AG09309 (cell line): ENCODE data around the gene MVD.

Experiments used
- DNase-seq: peaks from one replicate; pipeline ENCODE4 v3.0.0-alpha.2; 2010; ENCODE audit warnings: low read depth
- H3K4me3 ChIP-seq: 2 replicates; pipeline ENCODE4 v1.5.1; 2011; ENCODE audit warnings: mild to moderate bottlenecking, low read depth, low read length, moderate library complexity; ENCODE audit not compliant: control insufficient read depth
- TF ChIP-seq, protein P1 (sequence below): IDR thresholded peaks from 2 replicates; pipeline ENCODE4 v1.5.1; 2011; ENCODE audit warnings: mild to moderate bottlenecking, low read depth, low read length, inconsistent platforms; ENCODE audit not compliant: insufficient read depth, control insufficient read depth; ENCODE audit errors: missing control alignments

MVD gene

DNA sequence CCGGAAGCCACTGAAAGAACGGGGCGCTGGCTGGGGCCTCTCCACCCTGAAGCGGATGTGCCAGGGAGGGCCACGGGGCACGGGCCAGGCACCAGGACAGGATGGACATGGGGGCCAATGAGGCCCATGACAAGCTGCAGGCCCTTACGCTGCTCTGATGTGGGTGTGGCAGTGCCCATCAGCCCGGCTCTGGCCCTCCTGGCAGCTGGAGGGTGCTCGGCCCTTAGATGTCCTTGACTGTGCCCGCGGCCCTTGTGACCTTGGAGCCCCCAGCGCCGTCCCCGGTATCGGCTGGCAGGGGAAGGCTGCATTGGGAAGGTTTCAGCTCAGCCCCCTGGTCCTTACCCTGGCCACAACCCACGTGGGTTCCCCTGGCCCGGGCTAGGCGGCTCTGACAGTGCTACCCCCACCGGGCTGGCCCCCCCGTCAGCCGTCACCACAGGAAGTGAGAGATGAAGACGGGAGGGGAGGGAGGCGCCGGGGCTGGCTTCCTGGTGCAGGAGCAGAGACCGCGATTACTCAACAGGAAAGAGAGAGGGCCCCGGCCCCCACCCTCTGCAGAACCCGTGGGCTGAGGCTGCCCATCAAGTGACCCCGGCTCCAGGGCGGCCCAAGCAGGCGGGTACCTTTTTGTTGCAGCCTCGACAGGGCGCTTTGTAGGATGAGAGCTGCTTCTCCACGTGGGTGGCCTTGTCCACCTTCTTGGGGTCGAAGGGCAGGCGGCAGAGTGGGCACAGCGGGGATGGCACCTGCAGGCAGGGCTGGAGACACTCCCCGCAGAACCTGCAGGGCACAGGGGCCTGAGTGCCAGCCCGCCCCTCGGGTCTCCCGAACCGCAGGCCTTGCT is 38.0 kb upstream of the MVD start:
- TF ChIP-seq, protein P1, sequence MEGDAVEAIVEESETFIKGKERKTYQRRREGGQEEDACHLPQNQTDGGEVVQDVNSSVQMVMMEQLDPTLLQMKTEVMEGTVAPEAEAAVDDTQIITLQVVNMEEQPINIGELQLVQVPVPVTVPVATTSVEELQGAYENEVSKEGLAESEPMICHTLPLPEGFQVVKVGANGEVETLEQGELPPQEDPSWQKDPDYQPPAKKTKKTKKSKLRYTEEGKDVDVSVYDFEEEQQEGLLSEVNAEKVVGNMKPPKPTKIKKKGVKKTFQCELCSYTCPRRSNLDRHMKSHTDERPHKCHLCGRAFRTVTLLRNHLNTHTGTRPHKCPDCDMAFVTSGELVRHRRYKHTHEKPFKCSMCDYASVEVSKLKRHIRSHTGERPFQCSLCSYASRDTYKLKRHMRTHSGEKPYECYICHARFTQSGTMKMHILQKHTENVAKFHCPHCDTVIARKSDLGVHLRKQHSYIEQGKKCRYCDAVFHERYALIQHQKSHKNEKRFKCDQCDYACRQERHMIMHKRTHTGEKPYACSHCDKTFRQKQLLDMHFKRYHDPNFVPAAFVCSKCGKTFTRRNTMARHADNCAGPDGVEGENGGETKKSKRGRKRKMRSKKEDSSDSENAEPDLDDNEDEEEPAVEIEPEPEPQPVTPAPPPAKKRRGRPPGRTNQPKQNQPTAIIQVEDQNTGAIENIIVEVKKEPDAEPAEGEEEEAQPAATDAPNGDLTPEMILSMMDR = no peak
- no peak for DNase-seq
- no peak overlapping the region for H3K4me3 ChIP-seq

DNA sequence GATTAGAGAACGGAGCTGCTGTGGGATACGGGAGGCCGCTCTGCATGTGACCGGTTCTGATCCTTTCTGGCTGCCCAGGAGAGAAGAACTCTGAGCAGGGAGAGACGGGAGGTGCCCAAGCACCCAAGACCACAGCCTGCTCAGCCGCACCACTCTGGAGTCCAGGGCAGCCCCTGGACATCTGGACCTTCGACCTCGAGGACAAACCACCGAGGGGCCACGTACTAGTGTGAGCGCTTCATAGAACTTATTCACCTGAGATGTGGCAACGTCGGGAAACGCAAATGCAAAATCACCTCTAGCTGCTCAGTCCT is 37.4 kb upstream of the MVD start:
- TF ChIP-seq, protein P1 = no peak
- H3K4me3 ChIP-seq = no peak overlapping the region
- no peak for DNase-seq

DNA sequence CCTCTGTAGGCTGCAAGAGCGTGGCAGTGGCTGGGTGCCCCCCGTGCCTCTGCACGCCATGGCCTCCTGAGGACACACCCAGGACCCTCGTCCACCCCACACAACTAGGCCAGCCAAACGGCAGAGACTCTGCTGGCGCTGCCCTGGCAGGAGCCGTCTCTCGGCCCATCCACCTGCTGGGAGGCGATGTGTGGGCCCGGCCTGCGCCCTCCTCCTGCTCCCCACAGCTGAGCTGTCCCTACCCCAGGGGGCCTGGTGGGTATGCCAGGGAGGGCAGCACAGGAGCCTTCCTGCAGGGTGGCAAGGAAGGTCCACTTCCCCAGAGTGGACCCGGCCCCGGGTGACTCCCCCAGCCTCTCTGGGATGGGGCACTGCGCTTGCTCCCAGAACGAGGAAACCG is 36.3 kb upstream of the MVD start:
- no peak for DNase-seq
- TF ChIP-seq, protein P1 = no peak
- H3K4me3 ChIP-seq = no peak overlapping the region

DNA sequence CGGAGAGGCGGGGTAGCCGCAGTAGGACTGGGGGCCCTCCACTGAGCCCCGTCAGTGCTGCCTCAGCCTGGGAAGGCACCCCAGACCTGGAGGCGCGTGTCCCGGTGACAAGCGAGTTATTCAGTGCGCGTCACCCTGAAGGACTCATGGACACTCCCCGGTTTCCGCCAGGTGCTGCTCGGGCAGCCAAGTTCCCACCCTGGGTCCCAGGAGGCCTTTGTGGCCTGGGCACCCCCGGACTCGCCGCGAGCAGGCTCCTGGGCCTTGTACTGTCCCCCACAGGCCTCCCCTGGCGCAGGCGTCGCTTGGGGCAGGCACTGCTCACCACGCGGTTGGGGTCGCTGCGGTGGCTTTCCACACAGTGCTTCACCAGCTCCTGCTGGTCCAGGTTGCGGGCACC is 35.8 kb upstream of the MVD start:
- no peak overlapping the region for H3K4me3 ChIP-seq
- DNase-seq = no peak
- TF ChIP-seq, protein P1 = no peak

DNA sequence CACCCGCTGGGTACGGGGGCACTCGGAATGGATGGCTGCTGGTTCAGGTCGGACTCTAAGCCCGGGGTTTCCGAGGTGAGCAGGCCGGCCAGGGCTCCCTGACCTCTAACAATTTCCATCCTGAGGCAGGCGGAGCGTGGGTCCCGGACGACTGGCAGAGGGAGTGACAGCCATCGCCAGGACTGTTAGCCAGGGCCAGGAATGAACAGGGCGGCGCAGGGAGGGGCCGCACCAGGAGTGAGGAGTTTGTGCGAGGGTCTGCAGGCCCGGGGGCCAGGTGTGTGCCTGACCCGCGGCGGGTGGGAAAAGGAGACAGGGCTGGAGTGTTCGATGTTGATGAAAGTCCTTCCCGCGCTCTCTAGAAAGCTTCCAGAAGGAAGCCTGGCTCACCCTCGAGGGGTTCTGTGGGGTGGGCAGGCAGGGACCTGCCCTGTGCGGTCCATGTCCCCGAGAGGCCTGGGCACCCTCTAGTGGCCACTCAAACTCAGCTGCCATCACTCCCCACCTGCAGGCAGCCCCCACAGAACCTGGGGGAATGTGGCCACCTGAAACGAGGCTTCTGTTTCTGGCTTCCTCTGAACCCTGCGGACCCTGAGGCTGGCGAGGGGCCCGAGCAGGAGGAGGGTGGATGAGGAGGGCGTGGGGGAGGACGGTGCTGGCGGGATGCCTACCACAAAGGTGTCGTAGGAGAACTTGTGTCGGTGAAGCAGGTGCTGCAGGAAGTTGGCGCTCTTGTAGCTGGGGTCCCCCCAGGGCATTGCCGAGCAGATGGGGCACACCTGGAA is 35.1 kb upstream of the MVD start:
- H3K4me3 ChIP-seq = no peak overlapping the region
- DNase-seq = no peak
- TF ChIP-seq, protein P1 = peak; percentile 34

DNA sequence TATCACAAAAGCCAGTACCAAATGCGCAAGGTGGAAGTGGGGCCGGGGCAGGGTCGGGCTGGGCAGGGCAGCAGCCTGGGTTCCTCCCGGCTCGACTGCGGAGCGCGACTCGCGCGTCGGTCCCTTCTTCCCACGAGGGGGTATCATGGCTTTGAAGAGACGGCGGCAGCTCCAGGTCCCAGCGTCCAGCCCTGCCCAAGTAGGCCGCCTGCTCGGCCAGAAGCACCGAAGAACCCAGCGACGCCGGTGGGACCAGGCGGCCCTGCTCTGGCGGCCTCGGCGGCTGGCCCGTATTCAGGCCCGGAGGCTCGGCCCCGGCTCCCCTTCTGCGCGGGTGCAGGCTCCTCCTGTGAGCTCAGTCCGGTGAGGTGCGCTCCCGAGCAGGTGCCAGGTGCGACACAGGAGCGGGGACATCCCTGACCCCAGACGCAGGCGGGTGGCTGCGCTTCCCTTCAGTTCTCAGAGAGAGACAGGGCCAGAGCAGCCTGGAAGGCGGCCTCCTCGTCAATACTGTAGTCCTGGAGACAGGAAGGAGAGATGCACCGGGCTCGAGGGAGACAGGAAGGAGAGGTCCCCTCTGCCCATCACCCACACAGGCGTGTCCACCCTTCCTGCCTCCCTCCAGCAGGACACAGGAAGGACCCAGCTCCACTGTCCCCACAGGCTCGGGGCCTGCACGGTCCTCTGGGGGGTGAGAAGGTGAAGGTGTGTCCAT is 34.4 kb upstream of the MVD start:
- DNase-seq = no peak
- no peak overlapping the region for H3K4me3 ChIP-seq
- TF ChIP-seq, protein P1 = no peak
